HT-29 (cell line): ENCODE results near the gene ATL2. TPM values are rescaled to one million over a fixed set of nuclear protein-coding genes. Genes with fewer than 3 reads are reported as not detected.

Source experiments
- DNase-seq: peaks from one replicate; pipeline ENCODE4 v3.0.0-alpha.2; 2015; ENCODE audit warnings: low spot score
- total RNA-seq: library from RNA; depleted of rRNA; stranded (reverse); fragments of >200 nt; shearing (Covaris generic); gene quantifications from 2 replicates; pipeline ENCODE4 v1.2.3, GENCODE V29; 2014; rRNA removed

The ATL2 gene
- total RNA-seq: 64.8 and 72.0 TPM in 2 replicates

DNA sequence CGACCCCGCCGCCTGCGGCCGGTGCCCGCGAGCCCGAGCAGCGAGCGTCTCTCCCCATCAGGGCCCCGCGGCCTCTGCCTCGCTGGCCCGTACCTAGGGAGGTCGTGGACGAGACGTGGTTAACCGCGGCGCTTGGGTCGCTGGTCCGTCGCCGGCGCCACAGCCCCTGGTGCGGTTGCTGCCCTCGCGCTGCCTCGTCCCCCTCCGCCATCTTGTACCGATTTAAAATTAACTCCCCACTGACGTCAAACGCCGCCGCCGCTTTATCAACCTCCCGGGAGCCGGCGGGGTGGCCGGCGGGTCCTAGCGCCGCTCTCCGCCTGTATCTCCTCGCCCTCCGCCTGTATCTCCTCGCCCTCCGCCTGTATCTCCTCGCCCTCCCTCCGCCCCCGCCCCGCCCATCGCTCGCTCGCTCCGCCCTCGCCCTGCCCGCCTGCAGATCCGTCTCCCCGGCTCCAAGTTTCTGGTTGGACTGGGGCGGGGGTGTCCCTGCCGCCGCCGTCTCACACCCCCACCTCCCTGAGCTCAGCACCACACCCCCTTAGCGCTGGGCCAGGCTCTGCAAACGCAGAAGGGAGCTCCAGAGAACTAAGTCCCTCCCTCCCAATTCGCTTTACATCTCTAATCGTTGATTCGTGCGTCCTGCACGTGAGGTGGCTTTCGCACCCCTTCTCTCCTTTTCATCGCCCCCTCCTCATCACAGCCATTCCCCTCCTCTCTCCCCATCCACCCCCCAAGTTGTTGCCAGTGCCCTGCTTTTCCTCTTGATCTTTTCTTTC is at the start of gene ATL2:
Gene ATL2 (minus strand): TSS at position 224 of the 779 bp plus-strand sequence. CDS start 13 bp downstream, at position 211.
- peak; percentile 92 for DNase-seq

DNA sequence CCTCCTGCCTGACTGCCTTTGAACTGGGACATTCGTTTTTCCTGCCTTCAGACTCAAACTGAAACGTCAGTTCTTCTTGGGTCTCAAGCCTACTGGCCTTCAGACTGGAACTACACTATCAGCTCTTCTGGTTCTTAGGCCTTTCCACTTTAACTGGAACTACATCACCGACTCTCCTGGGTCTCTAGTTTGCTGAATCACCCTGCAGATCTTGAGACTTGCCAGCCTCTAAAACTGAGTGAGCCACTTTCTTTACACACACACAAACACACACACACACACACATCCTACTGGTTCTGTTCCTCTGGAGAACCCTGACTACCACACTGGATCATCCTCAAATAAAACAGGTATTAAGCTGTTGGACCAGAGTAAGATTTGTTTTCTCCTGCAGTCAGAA is 46.7 kb upstream of the ATL2 start:
- no peak for DNase-seq

DNA sequence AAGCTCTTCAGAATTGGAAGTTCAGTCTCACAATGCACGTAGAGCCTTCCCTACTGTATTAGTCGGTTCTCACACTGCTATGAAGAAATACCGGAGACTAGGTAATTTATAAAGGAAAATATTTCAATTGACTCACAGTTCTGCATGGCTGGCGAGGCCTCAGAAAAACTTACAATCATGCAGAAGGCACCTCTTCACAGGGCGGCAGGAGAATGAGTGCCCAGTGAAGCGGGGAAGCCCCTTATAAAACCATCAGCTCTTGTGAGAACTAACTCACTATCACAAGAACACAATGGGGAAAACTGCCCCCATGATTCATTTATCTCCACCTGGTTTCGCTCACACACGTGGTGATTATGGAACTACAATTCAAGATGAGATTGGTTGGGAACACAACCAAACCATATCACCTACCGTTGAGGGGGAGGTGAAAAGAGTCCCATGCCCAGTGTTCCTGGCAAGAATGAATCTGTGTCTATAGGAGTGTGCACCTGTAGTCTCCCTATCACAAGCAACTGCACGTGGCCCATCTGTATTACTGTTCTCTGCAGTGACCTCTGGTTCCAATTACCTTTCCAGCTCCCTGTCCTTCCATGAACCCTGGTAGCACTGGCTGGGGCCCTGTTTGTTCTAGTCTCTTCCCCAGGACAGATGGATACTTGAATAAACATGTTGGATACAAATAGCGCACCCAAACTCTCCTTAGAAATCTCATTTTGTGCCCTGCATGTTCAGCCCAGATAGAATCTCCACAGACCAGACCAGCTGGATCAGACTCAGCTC is 44.4 kb upstream of the ATL2 start:
- no peak for DNase-seq

DNA sequence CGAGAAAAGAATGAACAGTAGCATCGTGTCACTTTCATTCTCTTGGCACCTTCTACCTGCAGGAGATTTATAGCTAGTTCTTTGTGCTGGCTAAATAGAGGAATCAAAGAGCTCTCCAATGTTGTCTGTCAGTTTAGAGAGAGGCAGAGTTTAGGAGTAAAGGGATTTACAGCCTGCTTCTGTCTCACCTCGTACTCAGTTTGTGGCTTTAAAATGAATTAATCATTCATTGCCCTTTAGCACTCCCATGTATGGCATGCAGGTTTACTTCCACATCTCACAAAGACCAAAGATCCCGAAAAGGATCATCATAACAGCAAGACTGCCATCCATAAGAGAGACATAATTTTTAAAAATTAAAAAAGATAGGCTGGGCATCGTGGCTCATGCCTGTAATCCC is 42.4 kb upstream of the ATL2 start:
- no peak for DNase-seq

DNA sequence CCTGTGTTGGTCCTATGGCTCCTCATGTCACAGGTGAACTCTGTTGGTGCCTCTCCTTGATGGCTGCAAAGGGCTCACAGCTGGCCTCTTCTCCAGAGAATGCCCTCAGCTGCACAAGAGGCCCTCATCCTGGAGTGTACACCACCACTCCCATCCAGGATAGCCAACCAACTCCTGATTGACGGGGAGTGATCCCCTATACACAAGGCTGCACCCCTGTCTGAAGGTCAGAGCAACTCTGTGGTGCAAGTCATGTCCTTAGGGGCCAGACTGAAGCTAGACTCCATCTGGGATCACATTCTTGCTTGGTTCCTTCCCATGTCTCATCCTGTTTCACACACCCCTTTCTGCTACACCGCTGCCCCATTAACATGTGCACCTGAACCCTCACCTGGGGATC is 41.7 kb upstream of the ATL2 start:
- DNase-seq: no peak

DNA sequence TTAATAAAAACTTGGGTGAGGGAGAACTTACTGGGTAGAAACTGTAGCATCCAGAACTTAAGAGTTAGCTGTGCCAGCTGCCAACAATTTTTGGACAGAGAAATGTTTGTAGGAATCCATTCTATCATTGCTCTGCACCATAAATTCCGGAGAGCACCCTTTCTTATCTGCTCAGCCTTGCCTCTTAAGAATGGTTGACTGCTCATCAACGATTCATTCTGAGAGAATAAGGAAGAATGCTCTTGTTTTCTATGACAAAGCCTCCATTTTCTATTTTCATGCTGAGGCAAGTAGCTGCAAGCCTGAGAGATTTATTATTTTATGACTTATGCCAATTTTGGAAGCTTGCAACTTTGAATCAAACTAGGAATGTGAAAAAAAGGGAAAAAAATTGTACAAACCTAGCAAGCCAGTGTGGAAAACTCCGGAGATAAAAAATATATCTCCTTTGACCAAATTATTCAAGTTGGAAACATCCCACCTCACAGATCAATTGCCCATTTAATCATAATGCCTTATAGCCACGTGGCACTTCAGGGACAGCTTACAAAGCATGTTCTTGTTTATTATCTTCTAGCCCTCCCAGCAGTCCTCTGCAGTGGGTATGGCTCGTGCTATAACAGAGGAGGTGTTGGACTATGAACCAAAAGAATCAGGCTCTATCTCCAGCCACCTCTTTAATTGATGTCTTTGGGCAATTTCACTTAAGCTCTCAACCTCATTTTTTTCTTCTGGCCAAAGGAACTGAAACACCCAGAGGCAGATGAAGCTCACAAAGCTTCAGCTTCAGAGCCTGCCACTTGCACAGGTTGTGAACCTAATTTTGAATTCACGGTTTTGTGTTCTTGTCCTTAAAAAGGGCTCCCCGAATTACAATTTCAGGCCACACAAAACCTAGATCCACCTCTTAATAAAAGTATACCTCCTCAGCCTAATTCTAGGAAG is 40.9 kb upstream of the ATL2 start:
- no peak for DNase-seq

DNA sequence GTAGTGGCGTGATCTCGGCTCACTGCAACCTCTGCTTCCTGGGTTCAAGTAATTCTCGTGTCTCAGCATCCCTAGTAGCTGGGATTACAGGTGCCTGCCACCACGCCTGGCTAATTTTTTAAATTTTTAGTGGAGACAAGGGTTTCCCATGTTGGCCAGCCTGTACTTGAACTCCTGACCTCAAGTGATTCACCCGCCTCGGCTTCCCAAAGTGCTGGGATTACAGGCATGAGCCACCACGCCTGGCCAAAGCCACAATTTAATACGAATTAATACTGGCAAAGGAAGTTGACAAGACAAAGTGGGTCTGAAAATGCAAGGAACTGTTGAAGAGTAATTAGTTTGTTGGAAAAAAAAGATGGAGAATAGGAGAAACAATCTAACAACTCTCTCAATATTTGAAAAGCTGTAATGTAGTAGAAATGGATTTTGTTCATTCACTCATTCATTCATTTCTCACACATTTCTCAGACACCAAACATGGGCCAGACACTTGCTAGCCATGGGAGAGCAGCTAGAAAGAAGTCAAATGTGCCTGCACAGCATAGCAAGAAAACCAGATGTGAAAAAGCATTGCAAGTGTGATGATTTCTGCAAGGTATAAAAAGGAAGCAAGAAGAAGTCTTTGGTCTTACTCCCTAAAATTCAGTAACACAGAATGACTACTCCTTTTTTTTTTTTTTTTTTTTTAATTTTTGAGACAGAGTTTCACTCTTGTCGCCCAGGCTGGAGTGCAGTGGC is 39.4 kb upstream of the ATL2 start:
- DNase-seq: no peak

DNA sequence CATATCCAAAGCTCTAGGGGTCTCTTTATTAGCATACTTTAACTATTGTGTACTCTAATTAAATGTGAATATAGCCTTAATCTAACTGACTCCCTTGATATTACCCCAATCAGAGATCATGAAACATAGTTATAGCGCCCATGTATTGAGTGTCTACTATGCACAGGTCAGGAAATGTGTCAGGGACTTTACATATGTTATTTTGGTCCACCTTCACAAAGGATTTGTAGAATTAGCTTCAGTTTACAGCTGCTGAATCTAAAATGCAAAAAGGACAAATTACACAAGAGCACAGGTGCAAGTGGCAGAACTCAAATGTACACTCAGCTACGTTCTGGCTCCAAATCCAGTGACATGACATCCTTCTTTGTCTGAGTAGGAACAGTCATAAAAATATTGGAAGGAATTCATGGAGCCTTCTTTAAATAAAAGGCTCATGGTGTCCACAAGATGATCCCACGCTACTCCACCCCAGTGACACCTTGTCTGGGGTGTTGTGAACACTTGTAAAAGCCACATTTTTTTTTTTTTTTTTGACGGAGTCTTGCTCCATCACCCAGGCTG is 38.7 kb upstream of the ATL2 start:
- no peak for DNase-seq

DNA sequence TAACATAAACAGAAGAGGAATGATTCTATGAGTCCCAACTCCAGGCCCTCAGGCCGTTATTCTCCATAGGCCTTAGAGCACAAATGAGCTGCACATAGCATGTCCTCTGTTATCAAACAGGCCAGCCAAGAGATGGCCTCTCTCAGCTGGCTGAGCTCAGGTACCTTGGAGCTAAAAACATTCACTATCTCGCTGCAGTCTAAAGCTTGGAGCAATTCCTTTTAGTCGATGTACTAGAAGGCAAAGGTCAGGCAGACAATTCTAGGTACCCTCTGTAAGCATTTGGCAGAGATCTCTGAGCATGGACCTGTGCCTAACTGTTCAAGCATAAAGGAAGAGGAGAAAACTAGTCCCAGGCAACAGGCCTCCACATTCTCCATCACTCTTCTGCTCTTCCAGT is 38.0 kb upstream of the ATL2 start:
- no peak for DNase-seq

DNA sequence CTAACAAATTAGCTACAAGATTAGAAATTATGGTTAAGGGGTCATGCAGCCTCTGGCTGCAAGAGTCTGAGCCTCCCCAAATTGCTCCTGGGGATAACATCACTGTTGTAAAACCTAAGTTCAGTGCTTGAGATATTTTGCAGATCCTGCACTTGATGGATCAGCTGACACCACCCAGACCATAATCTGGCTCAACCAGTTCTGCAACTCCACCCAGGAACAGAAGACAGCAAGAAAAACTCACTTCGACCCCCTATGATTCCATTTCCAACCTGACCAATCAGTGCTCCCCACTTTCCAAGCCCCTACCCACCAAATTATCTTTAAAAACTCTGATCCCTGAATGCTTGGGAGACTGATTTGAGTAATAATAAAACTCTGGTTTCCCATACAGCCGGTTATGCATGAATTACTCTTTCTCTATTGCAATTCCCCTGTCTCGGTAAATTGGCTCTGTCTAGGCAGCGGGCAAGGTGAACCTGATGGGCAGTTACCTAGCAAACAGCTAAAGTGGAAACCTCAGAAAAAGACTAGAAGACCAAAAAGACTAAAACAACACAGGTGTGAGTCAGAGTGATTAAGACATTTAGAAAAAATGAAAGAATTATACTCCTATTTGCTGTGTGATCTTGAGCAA is 35.3 kb upstream of the ATL2 start:
- peak; percentile 8 for DNase-seq

DNA sequence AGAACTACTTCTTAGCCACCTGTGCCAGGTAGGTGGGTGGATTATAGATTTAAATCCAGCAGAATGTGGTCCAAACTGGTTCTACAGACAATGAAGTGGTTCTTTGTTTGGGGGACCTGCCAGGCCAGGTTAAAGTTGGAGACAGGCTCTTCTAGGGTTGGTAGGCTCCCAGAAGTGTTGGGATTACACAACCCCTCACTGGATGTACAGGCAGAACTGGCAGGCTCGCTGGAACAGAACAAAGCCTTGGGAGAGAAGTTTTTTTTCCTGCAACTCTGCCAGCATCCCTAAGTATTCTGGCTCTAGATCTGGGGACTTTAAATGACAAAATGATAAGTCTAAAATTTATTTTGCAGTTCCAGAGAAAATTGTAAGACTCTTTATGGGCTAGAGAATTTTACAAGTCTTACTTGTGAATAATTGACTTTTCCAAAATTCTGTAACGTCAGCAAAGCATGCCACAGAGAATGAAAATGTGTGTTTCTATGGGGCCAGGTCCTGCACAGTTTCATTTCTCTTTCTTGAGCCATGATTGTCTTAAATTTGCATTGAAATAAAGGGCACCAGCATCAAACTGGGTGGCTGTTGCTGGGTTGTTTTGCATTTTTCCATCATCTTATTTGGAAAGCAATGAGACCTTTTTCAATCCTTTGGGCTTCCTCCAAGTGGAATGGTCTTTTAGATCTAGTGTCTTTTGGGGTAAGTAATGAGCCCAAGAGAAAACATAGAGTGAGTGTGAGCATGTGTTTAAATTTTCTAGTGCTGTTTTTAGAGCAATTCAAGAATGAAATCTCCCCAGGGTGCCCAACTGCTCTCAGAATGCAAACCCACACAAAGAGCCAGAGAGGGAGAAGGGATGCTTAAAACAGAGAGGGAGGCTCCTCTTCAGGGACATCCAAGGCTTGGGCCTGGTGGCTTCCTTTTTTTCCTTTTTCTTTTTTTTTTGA is 32.4 kb upstream of the ATL2 start:
- peak; percentile 23 for DNase-seq

DNA sequence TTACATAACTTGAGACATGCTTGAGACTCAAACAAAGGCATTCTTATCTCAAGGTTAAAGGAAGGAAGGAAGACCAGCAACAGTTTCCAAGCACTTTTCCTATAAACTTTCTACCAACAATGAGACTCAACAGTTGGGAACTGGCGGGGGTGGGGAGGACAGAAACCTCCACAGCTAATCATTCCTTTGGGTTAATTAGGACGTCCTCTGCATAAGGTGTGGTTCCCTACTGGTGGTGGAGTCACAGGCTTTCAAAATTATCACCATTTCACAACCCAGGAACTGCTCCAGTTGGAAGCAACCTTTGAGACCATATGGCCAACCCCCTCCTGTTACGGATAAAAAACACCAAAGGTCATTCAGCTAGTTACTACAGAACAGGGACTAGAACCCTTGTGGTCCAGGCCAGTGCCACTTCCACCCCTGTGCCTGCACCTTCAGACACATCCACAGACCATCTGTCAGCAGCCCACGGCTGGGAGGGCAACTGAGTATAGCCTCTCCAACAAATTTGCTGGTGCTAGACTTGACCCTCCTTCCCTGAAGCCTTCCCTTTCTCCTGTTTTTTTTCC is 30.1 kb upstream of the ATL2 start:
- no peak for DNase-seq

DNA sequence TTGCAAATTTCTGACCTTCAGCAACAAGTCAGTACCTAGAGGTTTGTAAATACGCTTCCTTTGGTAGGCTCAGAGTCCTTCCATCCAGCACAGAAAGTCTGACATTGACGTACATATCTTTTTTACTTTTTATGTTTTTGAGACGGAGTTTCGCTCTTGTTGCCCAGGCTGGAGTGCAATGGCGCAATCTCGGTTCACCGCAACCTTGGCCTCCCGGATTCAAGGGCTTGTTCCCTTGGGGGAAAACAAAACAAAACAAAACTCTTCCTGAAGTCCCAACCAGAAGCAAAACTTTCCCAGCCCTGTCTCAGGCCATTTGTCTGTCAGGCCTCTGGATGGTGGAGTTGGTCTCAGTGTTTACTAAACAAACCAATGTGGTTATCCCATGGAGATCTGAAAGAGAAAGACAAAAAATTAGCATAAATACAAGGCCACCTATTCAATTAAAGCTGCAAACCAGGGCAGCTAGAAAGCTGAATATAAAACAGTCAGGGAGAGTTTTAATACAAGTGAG is 29.6 kb upstream of the ATL2 start:
- DNase-seq: no peak

DNA sequence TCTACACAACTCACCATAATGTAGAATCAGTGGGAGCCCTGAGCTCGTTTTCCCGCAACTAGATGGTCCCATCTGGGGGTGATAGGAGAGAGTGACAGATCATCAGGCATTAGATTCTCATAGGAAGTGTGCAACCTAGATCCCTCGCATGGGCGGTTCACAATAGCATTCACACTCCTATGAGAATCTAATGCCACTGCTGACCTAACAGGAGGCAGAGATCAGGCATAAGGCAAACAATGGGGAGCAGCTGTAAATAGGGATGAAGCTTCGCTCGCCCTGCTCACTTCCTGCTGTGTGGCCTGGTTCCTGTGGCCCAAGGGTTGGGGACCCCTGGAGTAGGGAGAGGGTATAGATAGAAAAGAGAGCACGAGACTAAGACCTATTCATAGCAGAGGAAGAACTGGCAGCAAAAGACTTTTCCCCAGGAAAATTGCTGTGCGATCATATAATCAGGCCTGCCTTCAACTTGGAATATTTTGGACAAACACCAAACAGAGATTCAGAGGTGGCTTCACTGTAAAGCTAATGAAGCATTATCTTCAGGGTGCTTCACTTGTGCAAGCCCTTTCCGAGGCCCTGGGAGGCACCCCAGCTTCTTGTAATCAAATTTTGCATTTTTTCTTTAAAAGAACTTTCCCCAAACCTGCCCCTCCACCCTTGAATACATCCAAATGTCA is 29.0 kb upstream of the ATL2 start:
- no peak for DNase-seq

DNA sequence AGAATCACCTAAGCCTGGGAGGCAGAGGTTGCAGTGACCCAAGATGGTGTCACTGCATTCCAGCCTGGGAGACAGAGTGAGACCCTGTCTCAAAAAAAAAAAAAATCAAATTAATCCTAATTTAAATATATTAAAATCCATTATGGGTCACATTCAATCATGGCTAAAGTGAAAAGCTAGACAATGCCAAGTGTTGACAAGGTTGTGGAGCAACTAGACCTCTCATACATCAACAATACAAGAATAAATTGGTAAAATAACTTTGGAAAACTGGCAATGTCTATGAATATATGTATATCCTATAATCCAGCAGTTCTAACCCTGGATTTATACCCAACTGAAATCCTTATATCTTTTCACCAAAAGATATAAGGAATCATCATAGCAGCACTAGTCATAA is 23.4 kb upstream of the ATL2 start:
- DNase-seq: no peak

DNA sequence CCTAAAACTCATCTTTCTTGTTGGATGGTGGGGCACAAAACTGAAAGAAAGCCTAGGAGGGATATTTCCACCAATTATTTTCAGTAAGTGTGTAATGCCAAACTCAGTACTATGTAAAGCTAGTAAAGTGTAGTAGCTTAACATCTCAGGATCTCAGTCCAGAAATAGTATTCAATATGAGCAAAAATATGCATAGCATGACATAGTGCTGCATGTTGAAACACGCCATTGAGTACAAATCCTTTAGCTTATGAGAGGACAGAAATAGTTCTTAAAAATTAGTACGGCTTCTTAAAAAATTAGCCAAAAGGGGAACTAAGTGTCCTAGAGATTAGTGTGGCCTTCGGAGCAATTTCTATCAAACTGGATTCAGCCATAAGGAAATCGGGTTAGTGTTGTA is 21.7 kb upstream of the ATL2 start:
- DNase-seq: no peak

DNA sequence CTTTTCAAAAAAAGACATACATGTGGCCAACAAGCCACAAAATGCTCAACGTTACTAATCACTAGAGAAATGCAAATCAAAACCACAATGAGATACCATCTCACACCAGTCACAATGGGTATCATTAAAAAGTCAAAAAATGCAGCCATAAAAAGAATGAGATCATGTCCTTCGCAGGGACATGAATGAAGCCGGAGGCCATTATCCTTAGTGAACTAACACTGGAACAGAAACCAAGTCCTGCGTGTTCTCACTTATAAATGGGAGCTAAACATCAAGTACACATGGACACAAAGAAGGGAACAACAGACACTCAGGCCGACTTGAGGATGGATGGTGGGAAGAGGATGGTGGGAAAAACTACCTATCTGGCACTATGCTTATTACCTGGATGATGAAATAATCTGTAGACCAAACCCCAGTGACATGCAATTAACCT is 17.8 kb upstream of the ATL2 start:
- DNase-seq: peak; percentile 62

DNA sequence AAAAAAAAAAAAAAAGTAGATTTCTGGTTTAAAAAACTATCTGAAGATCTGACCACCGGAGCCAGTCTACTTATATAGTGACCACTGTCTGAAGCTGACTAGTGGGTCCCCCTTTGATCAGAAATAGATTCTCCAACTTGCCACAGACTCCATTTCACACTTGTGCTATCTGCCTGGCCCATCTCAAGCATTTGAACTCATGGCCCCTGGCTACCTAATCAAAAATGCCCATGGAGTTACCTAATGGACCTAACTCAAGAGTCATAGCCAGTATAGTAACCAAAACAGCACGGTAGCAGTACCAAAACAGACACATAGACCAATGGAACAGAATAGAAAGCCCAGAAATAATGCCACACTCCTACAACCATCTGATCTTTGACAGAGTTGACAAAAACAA is 17.0 kb upstream of the ATL2 start:
- DNase-seq: peak; percentile 20
